ENCODE results near the gene CUL2. TPM values are rescaled to one million over a fixed set of nuclear protein-coding genes. Genes with fewer than 3 reads are reported as not detected.

The CUL2 gene
- total RNA-seq, result 38.6 and 55.3 TPM in 2 replicates

DNA sequence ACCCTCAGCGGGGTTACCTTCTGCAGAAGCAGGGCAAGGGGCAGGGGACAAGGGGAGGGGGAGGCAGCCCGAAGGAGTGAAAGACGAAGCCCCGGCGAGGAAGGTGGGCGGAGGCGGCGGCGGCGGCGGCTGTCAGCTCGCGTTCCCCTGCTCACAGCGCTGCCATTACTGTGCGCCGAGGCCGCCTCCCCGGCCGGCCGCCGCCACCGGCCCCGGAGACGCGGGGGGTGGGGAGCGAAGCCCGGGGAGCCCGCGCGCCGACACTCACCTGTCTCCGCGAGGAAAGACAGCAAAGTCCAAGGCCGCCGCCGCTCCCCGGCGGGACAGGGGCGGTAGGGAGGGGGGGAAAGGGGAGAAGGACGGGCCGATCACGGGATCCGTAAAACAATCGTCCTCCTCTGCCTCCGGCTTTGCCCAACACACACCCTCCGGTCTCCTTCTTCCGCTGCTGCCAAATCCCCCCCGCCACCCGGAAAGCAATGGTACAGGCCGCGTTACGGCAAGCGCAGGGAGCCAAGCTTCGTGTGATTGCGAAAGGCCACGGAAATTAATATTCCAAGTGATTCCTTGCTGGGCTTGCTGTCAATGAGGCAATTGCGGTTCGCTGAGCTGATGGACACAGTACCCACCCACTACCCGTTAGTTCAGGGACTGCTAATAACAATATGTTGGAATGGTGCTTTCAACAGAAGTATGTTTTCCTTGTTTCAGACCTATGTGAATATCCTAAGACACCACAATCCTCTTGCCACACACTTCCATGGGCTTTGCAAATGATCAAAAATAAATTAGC lies at the start of gene CUL2:
CUL2 (minus strand) TSS at position 180 of the 793 bp plus-strand sequence. CDS start 19,024 bp downstream, outside the sequence.

GRCh38 chr10:35126530-35127288 lies 36.6 kb upstream of the CUL2 start, which contains the start of gene CREM:
CREM (plus strand) TSS chr10:35126846; CDS start chr10:35137836, 10,990 bp downstream.

Other genes starting within 250 kb of the CUL2 start
- gene CREM, start 36.5 kb upstream of the CUL2 start, total RNA-seq, result 32.2 and 52.8 TPM in 2 replicates
- gene CCNY, start 246.2 kb upstream of the CUL2 start, total RNA-seq, result 60.5 and 64.7 TPM in 2 replicates

Measured in uterine smooth muscle cell (primary cell).